Esophagus squamous epithelium (tissue), 4 donors: ENCODE measurements around the gene TPCN2.

Experiments
- POLR2A ChIP-seq, 4 donors: fragments of 450-650 bp; IDR thresholded peaks; one replicate each; pipeline ENCODE4 v1.6.1; 2017; ENCODE audit warnings: antibody characterized with exemption in 4 of 4, mild to moderate bottlenecking in 4 of 4, moderate library complexity in 3 of 4
- TF ChIP-seq, protein P1 (sequence below), 6 experiments: fragments of 450-650 bp in 4 of 6; fragments of 200-600 bp in 2 of 6; sonication (generic) in 2 of 6; IDR thresholded peaks; one replicate each; pipeline ENCODE4 v1.5.1; 2016 to 2019; ENCODE audit warnings: antibody characterized with exemption in 6 of 6, mild to moderate bottlenecking in 4 of 6, moderate library complexity in 4 of 6

DNA sequence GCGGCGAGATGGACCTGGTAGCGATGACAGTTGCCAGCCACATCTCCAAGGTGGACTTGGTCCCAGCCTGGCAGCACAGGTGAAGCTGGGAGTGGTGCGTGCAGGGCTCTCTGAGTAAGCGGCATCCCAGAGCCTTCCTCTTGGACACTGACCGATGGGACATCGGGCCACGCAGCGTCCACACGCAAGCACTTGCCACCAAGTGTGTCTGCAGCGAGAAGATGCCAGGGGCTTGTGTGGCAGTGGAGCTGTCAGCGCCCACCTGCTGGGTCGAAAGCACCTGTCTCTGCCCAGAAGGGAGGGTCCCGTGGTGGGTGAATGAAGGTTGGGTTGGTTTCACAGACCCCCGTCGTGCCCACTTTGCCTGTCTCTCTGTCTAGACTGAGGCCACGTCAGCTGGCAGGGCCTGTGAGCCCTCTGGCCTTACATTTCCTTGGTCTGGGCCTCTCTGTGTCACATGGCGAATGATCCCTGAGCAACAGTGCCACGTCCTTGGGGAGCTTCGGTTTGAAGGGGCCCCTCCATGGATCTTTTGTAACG lies 56.2 kb downstream of the TPCN2 start:
- TF ChIP-seq POLR2A (IDR thresholded peaks at IDR 0.05): no peak
- TF ChIP-seq, protein P1, sequence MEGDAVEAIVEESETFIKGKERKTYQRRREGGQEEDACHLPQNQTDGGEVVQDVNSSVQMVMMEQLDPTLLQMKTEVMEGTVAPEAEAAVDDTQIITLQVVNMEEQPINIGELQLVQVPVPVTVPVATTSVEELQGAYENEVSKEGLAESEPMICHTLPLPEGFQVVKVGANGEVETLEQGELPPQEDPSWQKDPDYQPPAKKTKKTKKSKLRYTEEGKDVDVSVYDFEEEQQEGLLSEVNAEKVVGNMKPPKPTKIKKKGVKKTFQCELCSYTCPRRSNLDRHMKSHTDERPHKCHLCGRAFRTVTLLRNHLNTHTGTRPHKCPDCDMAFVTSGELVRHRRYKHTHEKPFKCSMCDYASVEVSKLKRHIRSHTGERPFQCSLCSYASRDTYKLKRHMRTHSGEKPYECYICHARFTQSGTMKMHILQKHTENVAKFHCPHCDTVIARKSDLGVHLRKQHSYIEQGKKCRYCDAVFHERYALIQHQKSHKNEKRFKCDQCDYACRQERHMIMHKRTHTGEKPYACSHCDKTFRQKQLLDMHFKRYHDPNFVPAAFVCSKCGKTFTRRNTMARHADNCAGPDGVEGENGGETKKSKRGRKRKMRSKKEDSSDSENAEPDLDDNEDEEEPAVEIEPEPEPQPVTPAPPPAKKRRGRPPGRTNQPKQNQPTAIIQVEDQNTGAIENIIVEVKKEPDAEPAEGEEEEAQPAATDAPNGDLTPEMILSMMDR (IDR thresholded peaks at IDR 0.05): no peak
